Erythroblast (primary cell): ENCODE data around the gene GALNT9.

Experiments used
- DNase-seq, 2 experiments: peaks; one replicate each; lab custom pipeline; 2025; lab: John Stamatoyannopoulos, UW
- GATA1 ChIP-seq: IDR thresholded peaks from 2 replicates; pipeline ENCODE4 v1.6.1; 2011; ENCODE audit warnings: low read depth, mild to moderate bottlenecking, control low read depth, low read length, moderate library complexity
- POLR2A ChIP-seq: IDR thresholded peaks from 2 replicates; pipeline ENCODE4 v1.6.1; 2011; ENCODE audit warnings: mild to moderate bottlenecking, low read length

The GALNT9 gene

GRCh38 chr12:132287391-132288238 is 41.8 kb downstream of the GALNT9 start:
- DNase-seq, result no peak
- TF ChIP-seq POLR2A, result no peak
- no peak for TF ChIP-seq GATA1

- TF ChIP-seq GATA1 (no peak), POLR2A (no peak)
- DNase-seq, result no peak
Observed at GRCh38 chr12:132286912-132287311, 42.5 kb downstream of the GALNT9 start.

GRCh38 chr12:132285991-132286681 is 43.3 kb downstream of the GALNT9 start:
- TF ChIP-seq GATA1, result no peak
- no peak for TF ChIP-seq POLR2A

GRCh38 chr12:132284827-132285741 is 44.3 kb downstream of the GALNT9 start:
- TF ChIP-seq GATA1, result no peak
- no peak for TF ChIP-seq POLR2A
- DNase-seq, result no peak

More at GRCh38 chr12:132285991-132286681, 43.3 kb downstream of the GALNT9 start:
- DNase-seq, result no peak

GRCh38 chr12:132284071-132284826 is 45.1 kb downstream of the GALNT9 start:
- DNase-seq, result no peak

GRCh38 chr12:132282950-132283771 is 46.2 kb downstream of the GALNT9 start:
- no peak for TF ChIP-seq GATA1
- no peak for TF ChIP-seq POLR2A

More at GRCh38 chr12:132284071-132284826, 45.1 kb downstream of the GALNT9 start:
- TF ChIP-seq POLR2A (no peak), GATA1 (no peak)

GRCh38 chr12:132282031-132282949 is 47.1 kb downstream of the GALNT9 start:
- DNase-seq, result no peak
- TF ChIP-seq POLR2A (no peak), GATA1 (no peak)

More at GRCh38 chr12:132282950-132283771, 46.2 kb downstream of the GALNT9 start:
- no peak for DNase-seq

- DNase-seq, result no peak
Observed at GRCh38 chr12:132281038-132281437, 48.4 kb downstream of the GALNT9 start.

GRCh38 chr12:132280406-132280805 is 49.0 kb downstream of the GALNT9 start:
- no peak for DNase-seq
- TF ChIP-seq POLR2A (no peak), GATA1 (no peak)

More at GRCh38 chr12:132281038-132281437, 48.4 kb downstream of the GALNT9 start:
- TF ChIP-seq GATA1 (no peak), POLR2A (no peak)

- DNase-seq, result no peak
- TF ChIP-seq GATA1, result no peak
- no peak for TF ChIP-seq POLR2A
Observed at GRCh38 chr12:132279930-132280329, 49.5 kb downstream of the GALNT9 start.
